Endothelial cell of umbilical vein (primary cell): ENCODE results near the gene RLF. TPM values are rescaled to one million over a fixed set of nuclear protein-coding genes. Genes with fewer than 3 reads are reported as not detected.

Experiments
- BruUV-seq: library from RNA; stranded (reverse); fragments of 400-500 nt; replicated peaks from 2 replicates; lab custom pipeline; 2021; lab: Mats Ljungman, UMichigan
- CTCF ChIA-PET: fragments of 300-600, 350-600 bp; sonication (Branson Sonifier 250); formaldehyde crosslinking; loops from one replicate; lab custom pipeline; 2021; ENCODE audit warnings: antibody characterized with exemption, inconsistent platforms; lab: Charles Lee
- POLR2A ChIA-PET: fragments of 300-600, 350-600 bp; sonication (Branson Sonifier 250); formaldehyde crosslinking; loops from one replicate; lab custom pipeline; 2021; ENCODE audit warnings: antibody characterized with exemption, inconsistent platforms; lab: Charles Lee
- DNase-seq: peaks from one replicate; pipeline ENCODE4 v3.0.0-alpha.2; 2011; ENCODE audit warnings: low read depth, low spot score
- FAIRE-seq: peaks from 2 replicates; lab custom pipeline; 2011; peaks lifted over from hg19 to GRCh38; lab: Jason Lieb, UNC
- H2AFZ ChIP-seq: 2 replicates; pipeline ENCODE4 v1.6.0; 2012; ENCODE audit warnings: low read depth, low read length, control low read depth, inconsistent platforms
- H3K27ac ChIP-seq: 2 replicates; pipeline ENCODE4 v1.5.1; 2011; ENCODE audit warnings: low read depth, mild to moderate bottlenecking, control low read depth, low read length, moderate library complexity; ENCODE audit not compliant: insufficient read depth
- H3K27me3 ChIP-seq, 2 experiments: 2 replicates each; pipeline versions ENCODE4 v1.6.0 to v1.6.1; 2011; ENCODE audit warnings: low read length in 2 of 2, mixed read lengths in 1 of 2; ENCODE audit not compliant: control insufficient read depth in 2 of 2, insufficient read depth in 2 of 2
- H3K36me3 ChIP-seq, 2 experiments: 2 replicates in 1 of 2; 3 replicates in 1 of 2; pipeline ENCODE4 v1.5.1; 2011; ENCODE audit warnings: low read length in 2 of 2, mild to moderate bottlenecking in 1 of 2, moderate library complexity in 1 of 2; ENCODE audit not compliant: control insufficient read depth in 2 of 2, insufficient read depth in 2 of 2; ENCODE audit errors: extremely low read depth in 1 of 2
- H3K4me1 ChIP-seq: 3 replicates; pipeline ENCODE4 v1.5.1; 2011; ENCODE audit warnings: mild to moderate bottlenecking, low read length; ENCODE audit not compliant: control insufficient read depth, insufficient read depth; ENCODE audit errors: extremely low read depth
- H3K4me2 ChIP-seq: 2 replicates; pipeline ENCODE4 v1.6.1; 2011; ENCODE audit warnings: low read length, control low read depth, mixed read lengths; ENCODE audit not compliant: insufficient read depth
- H3K4me3 ChIP-seq, 3 experiments: fragments of 200-600 bp in 1 of 3; sonication (generic), shearing (Covaris generic) in 1 of 3; replicated peaks in 1 of 3; 2 replicates each; pipeline ENCODE4 v1.5.1; 2011 to 2016; ENCODE audit warnings: control low read depth in 3 of 3, low read length in 3 of 3, mild to moderate bottlenecking in 2 of 3, inconsistent platforms in 1 of 3, low read depth in 1 of 3, moderate library complexity in 1 of 3; ENCODE audit not compliant: insufficient read depth in 1 of 3
- H3K79me2 ChIP-seq: 2 replicates; pipeline ENCODE4 v1.6.0; 2012; ENCODE audit warnings: low read length, inconsistent platforms; ENCODE audit not compliant: control insufficient read depth, insufficient read depth
- H3K9ac ChIP-seq: replicated peaks from 2 replicates; pipeline ENCODE3; 2011; ENCODE audit warnings: low read length, control low read depth; ENCODE audit not compliant: insufficient read depth; ENCODE audit errors: extremely low read depth
- H3K9me1 ChIP-seq: replicated peaks from 3 replicates; pipeline ENCODE4 v1.6.0; 2011; ENCODE audit warnings: mild to moderate bottlenecking, low read length; ENCODE audit not compliant: control insufficient read depth, insufficient read depth; ENCODE audit errors: extremely low read depth
- H3K9me3 ChIP-seq: replicated peaks from 2 replicates; pipeline ENCODE4 v1.5.1; 2012; ENCODE audit warnings: low read length, inconsistent platforms; ENCODE audit not compliant: control insufficient read depth, insufficient read depth
- H4K20me1 ChIP-seq: replicated peaks from 2 replicates; pipeline ENCODE3; 2011; ENCODE audit warnings: mild to moderate bottlenecking, low read length; ENCODE audit not compliant: control insufficient read depth, insufficient read depth; ENCODE audit errors: extremely low read depth
- GATA2 ChIP-seq: IDR thresholded peaks from 2 replicates; pipeline ENCODE4 v1.7.0; 2011; ENCODE audit warnings: low read depth, mild to moderate bottlenecking, moderate library complexity, mixed read lengths, low read length; ENCODE audit not compliant: insufficient read length, insufficient read depth
- JUN ChIP-seq: IDR thresholded peaks from 2 replicates; pipeline ENCODE4 v1.6.1; 2011; ENCODE audit warnings: borderline replicate concordance, low read depth; ENCODE audit not compliant: insufficient read length, insufficient read depth
- MAX ChIP-seq: IDR thresholded peaks from 2 replicates; pipeline ENCODE4 v1.6.1; 2011; ENCODE audit not compliant: insufficient read depth, insufficient read length
- MYC ChIP-seq: IDR thresholded peaks from one replicate; pipeline ENCODE4 v1.6.1; 2011; ENCODE audit warnings: mild to moderate bottlenecking, low read depth, low read length
- POLR2A ChIP-seq: IDR thresholded peaks from 2 replicates; pipeline ENCODE4 v1.6.1; 2012; ENCODE audit warnings: low read depth, mild to moderate bottlenecking, control low read depth, low read length
- POLR2AphosphoS5 ChIP-seq: IDR thresholded peaks from 2 replicates; pipeline ENCODE4 v1.6.1; 2012; ENCODE audit warnings: low read depth, mild to moderate bottlenecking, control low read depth, low read length, moderate library complexity; ENCODE audit not compliant: insufficient read depth
- dilution Hi-C: fragments of 300-500 bp; cut with MboI; formaldehyde crosslinking; loops from one replicate; pipeline ENCODE4 v1.15.0; 2019; ENCODE audit warnings: low sequenced_read_pairs; ENCODE audit not compliant: extremely low pct_ligation_motif_present
- intact Hi-C: fragments of 100-400 bp; cut with micrococcal nuclease; formaldehyde crosslinking; loops from one replicate; pipeline ENCODE4 v1.10.0; 2022
- polyA plus RNA-seq, 4 experiments: library from polyadenylated mRNA; depleted of rRNA in 3 of 4; stranded (reverse) in 3 of 4; unstranded in 1 of 4; fragments of >200 nt; gene quantifications; 2 replicates each; pipeline versions ENCODE4 v1.2.1 to v1.2.3, GENCODE V29; 2011 to 2012; ENCODE audit warnings: missing spikeins in 1 of 4
- total RNA-seq: library from RNA; stranded (reverse); gene quantifications from 2 replicates; pipeline ENCODE4 v1.2.3, GENCODE V29; 2021
- TF ChIP-seq, protein P1 (sequence below), 2 donors: IDR thresholded peaks; 1 replicate in 1 of 2; 2 replicates in 1 of 2; pipeline ENCODE4 v1.5.1; 2011; ENCODE audit warnings: low read length in 2 of 2, mild to moderate bottlenecking in 2 of 2, moderate library complexity in 2 of 2, control low read depth in 1 of 2, inconsistent platforms in 1 of 2, low read depth in 1 of 2; ENCODE audit not compliant: insufficient read depth in 1 of 2; ENCODE audit errors: extremely low read depth in 1 of 2

Gene RLF
- total and polyA plus RNA-seq, 2 donors (not counting 3 experiments of a cell fraction or from before 2014, with no cell fraction given), result 2.7 to 9.4 TPM

- H3K27ac ChIP-seq, result no peak overlapping the region
- CTCF ChIA-PET, result interaction anchor here (1.7 to 1.9 kb wide), 2 partner anchors 64 to 130 kb away, joined by 5 to 6 read pairs; no protein-coding TSS in a partner anchor
- H3K9ac ChIP-seq, result no peak overlapping the region
- no peak overlapping the region for H2AFZ ChIP-seq
- no peaks in the 10 kb centered on the region for H3K9me3 ChIP-seq
- no peak for FAIRE-seq
- H3K36me3 ChIP-seq, result peaks cover 17 to 22% of the 10 kb centered on the region in 2 experiments
- no peaks in the 10 kb centered on the region for H3K4me1 ChIP-seq
- TF ChIP-seq JUN (no peak), MYC (no peak), POLR2A (no peak), GATA2 (no peak)
- TF ChIP-seq, protein P1, sequence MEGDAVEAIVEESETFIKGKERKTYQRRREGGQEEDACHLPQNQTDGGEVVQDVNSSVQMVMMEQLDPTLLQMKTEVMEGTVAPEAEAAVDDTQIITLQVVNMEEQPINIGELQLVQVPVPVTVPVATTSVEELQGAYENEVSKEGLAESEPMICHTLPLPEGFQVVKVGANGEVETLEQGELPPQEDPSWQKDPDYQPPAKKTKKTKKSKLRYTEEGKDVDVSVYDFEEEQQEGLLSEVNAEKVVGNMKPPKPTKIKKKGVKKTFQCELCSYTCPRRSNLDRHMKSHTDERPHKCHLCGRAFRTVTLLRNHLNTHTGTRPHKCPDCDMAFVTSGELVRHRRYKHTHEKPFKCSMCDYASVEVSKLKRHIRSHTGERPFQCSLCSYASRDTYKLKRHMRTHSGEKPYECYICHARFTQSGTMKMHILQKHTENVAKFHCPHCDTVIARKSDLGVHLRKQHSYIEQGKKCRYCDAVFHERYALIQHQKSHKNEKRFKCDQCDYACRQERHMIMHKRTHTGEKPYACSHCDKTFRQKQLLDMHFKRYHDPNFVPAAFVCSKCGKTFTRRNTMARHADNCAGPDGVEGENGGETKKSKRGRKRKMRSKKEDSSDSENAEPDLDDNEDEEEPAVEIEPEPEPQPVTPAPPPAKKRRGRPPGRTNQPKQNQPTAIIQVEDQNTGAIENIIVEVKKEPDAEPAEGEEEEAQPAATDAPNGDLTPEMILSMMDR (IDR thresholded peaks at IDR 0.05; ENCODE audit: extremely low read depth in 1 of 2, insufficient read depth in 1 of 2, low read depth in 1 of 2, low read length in 2 of 2), result no peak
- H3K79me2 ChIP-seq, result peaks cover 1% of the 10 kb centered on the region
- POLR2A ChIA-PET, result no interaction called here
- DNase-seq, result no peak
- H4K20me1 ChIP-seq, result no peaks in the 10 kb centered on the region
- BruUV-seq, result no TSS peak
- dilution Hi-C loops (no loop called here), intact Hi-C loops (no loop called here)
- no peaks in the 10 kb centered on the region for H3K9me1 ChIP-seq
- no peaks in the 10 kb centered on the region for H3K27me3 ChIP-seq
- H3K4me3 ChIP-seq, result no peak overlapping the region
- no peak overlapping the region for H3K4me2 ChIP-seq
These were observed 113.1 kb downstream of the RLF start for GRCh38 chr1:40274331-40274730.

GRCh38 chr1:40276122-40276521 is 114.9 kb downstream of the RLF start:
- no peaks in the 10 kb centered on the region for H3K9me3 ChIP-seq
- TF ChIP-seq POLR2A, result no peak
- TF ChIP-seq POLR2AphosphoS5, result no peak
- TF ChIP-seq MAX, result no peak
- no peak for TF ChIP-seq MYC
- intact Hi-C loops (no loop called here), dilution Hi-C loops (no loop called here)
- BruUV-seq, result no TSS peak
- no peak overlapping the region for H2AFZ ChIP-seq
- H3K4me2 ChIP-seq, result no peak overlapping the region
- H3K27me3 ChIP-seq, result no peaks in the 10 kb centered on the region
- no peak overlapping the region for H3K9ac ChIP-seq
- peaks cover 1% of the 10 kb centered on the region for H3K79me2 ChIP-seq
- no peaks in the 10 kb centered on the region for H3K9me1 ChIP-seq
- H3K27ac ChIP-seq, result no peak overlapping the region
- CTCF ChIA-PET, result interaction anchor here (0.6 kb wide), 1 partner anchor 198 kb away, joined by 3 read pairs; no protein-coding TSS in a partner anchor
- H3K4me1 ChIP-seq, result no peaks in the 10 kb centered on the region
- no peak for FAIRE-seq
- H4K20me1 ChIP-seq, result no peaks in the 10 kb centered on the region
- no peak overlapping the region for H3K4me3 ChIP-seq
- no peak for DNase-seq
- peaks cover 14 to 19% of the 10 kb centered on the region in 2 experiments for H3K36me3 ChIP-seq
- POLR2A ChIA-PET, result no interaction called here
